Spinal cord (tissue), 10 donors: Measurements from ENCODE around the gene B3GNT7. TPM values are rescaled to one million over a fixed set of nuclear protein-coding genes. Genes with fewer than 3 reads are reported as not detected.
"Not testable (repeated sequence)": the region's sequence is repeated elsewhere in the genome, so short reads cannot be mapped to it uniquely, and the experiment has no call there.

ENCODE experiments used
- DNase-seq, 6 donors: peaks; one replicate each; pipeline versions ENCODE4 v3.0.0 to v3.0.0-alpha.2; 2013 to 2015; ENCODE audit warnings: low spot score in 6 of 6, low read depth in 4 of 6
- H3K27ac ChIP-seq: one replicate; pipeline ENCODE4 v1.5.1; 2013; ENCODE audit warnings: low read depth, low read length, control low read depth
- H3K27me3 ChIP-seq: one replicate; pipeline ENCODE4 v1.6.1; 2013; ENCODE audit warnings: low read length; ENCODE audit not compliant: control insufficient read depth, insufficient read depth
- H3K36me3 ChIP-seq: one replicate; pipeline ENCODE4 v1.6.1; 2013; ENCODE audit warnings: low read length; ENCODE audit not compliant: control insufficient read depth, insufficient read depth
- H3K4me1 ChIP-seq: one replicate; pipeline ENCODE4 v1.6.1; 2013; ENCODE audit warnings: low read length; ENCODE audit not compliant: control insufficient read depth, insufficient read depth
- H3K4me3 ChIP-seq: one replicate; pipeline ENCODE4 v1.5.1; 2013; ENCODE audit warnings: low read depth, low read length, control low read depth
- H3K9me3 ChIP-seq: one replicate; pipeline ENCODE4 v1.6.1; 2013; ENCODE audit warnings: low read length; ENCODE audit not compliant: control insufficient read depth, insufficient read depth
- WGBS: methylation state at CpG from one replicate; pipeline ENCODE4 v1.1.5; 2013; ENCODE audit warnings: missing lambda C conversion rate; ENCODE audit not compliant: insufficient coverage; 5-methylcytosine and 5-hydroxymethylcytosine counted together
- polyA plus RNA-seq, 2 donors: library from polyadenylated mRNA; unstranded; fragments of 120-200 nt; gene quantifications; one replicate each; pipeline ENCODE4 v1.2.1, GENCODE V29; 2013; ENCODE audit not compliant: insufficient read length in 2 of 2
- total RNA-seq, 2 donors: library from RNA; depleted of rRNA in 1 of 2; stranded (reverse); fragments of 120-200 nt in 1 of 2; fragments of >200 nt in 1 of 2; gene quantifications; one replicate each; pipeline versions ENCODE4 v1.2.3 to v1.2.4, GENCODE V29; 2013 to 2014
- donor health status: healthy.

B3GNT7 gene
- total and polyA plus RNA-seq, 4 donors: 5.2 to 13.1 (median 9.2) TPM

GRCh38 chr2:231421051-231421580 is 25.6 kb downstream of the B3GNT7 start:
- H3K27ac ChIP-seq: no peak overlapping the region
- H3K4me3 ChIP-seq: no peak overlapping the region
- WGBS: 74% methylated on average over 9 of the region's 9 CpGs
- no peaks in the 10 kb centered on the region for H3K9me3 ChIP-seq
- no peaks in the 10 kb centered on the region for H3K4me1 ChIP-seq
- no peaks in the 10 kb centered on the region for H3K36me3 ChIP-seq
- no peaks in the 10 kb centered on the region for H3K27me3 ChIP-seq
- DNase-seq: no peak

GRCh38 chr2:231422056-231422455 is 26.5 kb downstream of the B3GNT7 start:
- H3K4me3 ChIP-seq: no peak overlapping the region
- WGBS: no CpG with 5 or more reads among the region's 2 CpGs

GRCh38 chr2:231423176-231423575 is 27.7 kb downstream of the B3GNT7 start:
- Histone ChIP-seq H3K4me1 (no peaks in the 10 kb centered on the region), H3K4me3 (no peak overlapping the region), H3K36me3 (no peaks in the 10 kb centered on the region), H3K9me3 (no peaks in the 10 kb centered on the region), H3K27ac (no peak overlapping the region), H3K27me3 (no peaks in the 10 kb centered on the region)
- WGBS: 87% methylated on average over 9 of the region's 10 CpGs
- DNase-seq: no peak

More at GRCh38 chr2:231422056-231422455, 26.5 kb downstream of the B3GNT7 start:
- Histone ChIP-seq H3K4me1 (no peaks in the 10 kb centered on the region), H3K36me3 (no peaks in the 10 kb centered on the region), H3K9me3 (no peaks in the 10 kb centered on the region), H3K27ac (no peak overlapping the region), H3K27me3 (no peaks in the 10 kb centered on the region)
- no peak for DNase-seq

- H3K36me3 ChIP-seq: no peaks in the 10 kb centered on the region
- no peak overlapping the region for H3K27ac ChIP-seq
- H3K27me3 ChIP-seq: no peaks in the 10 kb centered on the region
- no peak for DNase-seq
- H3K9me3 ChIP-seq: no peaks in the 10 kb centered on the region
- H3K4me3 ChIP-seq: no peak overlapping the region
- no peaks in the 10 kb centered on the region for H3K4me1 ChIP-seq
- 75% methylated on average over 7 of the region's 8 CpGs for WGBS
Observed at GRCh38 chr2:231425291-231425810, 29.8 kb downstream of the B3GNT7 start.

- WGBS: 77% methylated on average over 20 of the region's 21 CpGs
- Histone ChIP-seq H3K27ac (no peak overlapping the region), H3K9me3 (no peaks in the 10 kb centered on the region), H3K4me1 (no peaks in the 10 kb centered on the region), H3K27me3 (no peaks in the 10 kb centered on the region), H3K4me3 (no peak overlapping the region), H3K36me3 (no peaks in the 10 kb centered on the region)
- no peak for DNase-seq
Observed at GRCh38 chr2:231425811-231426703, 30.5 kb downstream of the B3GNT7 start.

GRCh38 chr2:231427116-231427515 is 31.6 kb downstream of the B3GNT7 start:
- Histone ChIP-seq H3K4me3 (no peak overlapping the region), H3K36me3 (no peaks in the 10 kb centered on the region), H3K27me3 (no peaks in the 10 kb centered on the region), H3K9me3 (no peaks in the 10 kb centered on the region), H3K27ac (no peak overlapping the region), H3K4me1 (no peaks in the 10 kb centered on the region)
- no peak for DNase-seq
- WGBS: no CpG with 5 or more reads among the region's 3 CpGs

GRCh38 chr2:231429152-231429551 is 33.6 kb downstream of the B3GNT7 start:
- no peak overlapping the region for H3K4me3 ChIP-seq
- no peak for DNase-seq
- H3K36me3 ChIP-seq: no peaks in the 10 kb centered on the region
- no CpG with 5 or more reads among the region's 6 CpGs for WGBS
- H3K27me3 ChIP-seq: no peaks in the 10 kb centered on the region
- no peaks in the 10 kb centered on the region for H3K4me1 ChIP-seq
- no peaks in the 10 kb centered on the region for H3K9me3 ChIP-seq
- H3K27ac ChIP-seq: no peak overlapping the region

GRCh38 chr2:231429901-231430300 is 34.4 kb downstream of the B3GNT7 start:
- H3K27ac ChIP-seq: no peak overlapping the region
- no peak overlapping the region for H3K4me3 ChIP-seq
- no peak for DNase-seq
- H3K4me1 ChIP-seq: no peaks in the 10 kb centered on the region
- H3K36me3 ChIP-seq: no peaks in the 10 kb centered on the region
- WGBS: 91% methylated on average over 2 of the region's 3 CpGs
- H3K27me3 ChIP-seq: no peaks in the 10 kb centered on the region
- no peaks in the 10 kb centered on the region for H3K9me3 ChIP-seq

- H3K4me3 ChIP-seq, H3K36me3 ChIP-seq, H3K4me1 ChIP-seq, H3K27ac ChIP-seq, H3K9me3 ChIP-seq, H3K27me3 ChIP-seq, DNase-seq: not testable (repeated sequence)
- WGBS: no CpG with 5 or more reads among the region's 4 CpGs
Observed at GRCh38 chr2:231430437-231430836, 34.9 kb downstream of the B3GNT7 start.

- Histone ChIP-seq H3K4me3 (no peak overlapping the region), H3K9me3 (no peaks in the 10 kb centered on the region), H3K27ac (no peak overlapping the region), H3K4me1 (no peaks in the 10 kb centered on the region), H3K36me3 (no peaks in the 10 kb centered on the region), H3K27me3 (no peaks in the 10 kb centered on the region)
- 96% methylated on average over 2 of the region's 4 CpGs for whole genome bisulfite sequencing
- DNase-seq: no peak
Observed at GRCh38 chr2:231431606-231432005, 36.1 kb downstream of the B3GNT7 start.
